ENCODE data around the gene JAG1. TPM values are rescaled to one million over a fixed set of nuclear protein-coding genes. Genes with fewer than 3 reads are reported as not detected.
A peak's percentile ranks its signal among the peaks of the same experiment; 100 is the strongest.

The JAG1 gene
- total RNA-seq, 4 donors from 2014 or later, result 64.2 to 153 (median 85.7) TPM

GRCh38 chr20:10611357-10611756 lies 62.4 kb downstream of the JAG1 start:
- ATAC-seq (ENCODE audit: low FRiP score) (no peak), DNase-seq (ENCODE audit: low spot score) (no peak)

GRCh38 chr20:10610251-10610650 lies 63.5 kb downstream of the JAG1 start:
- ATAC-seq (ENCODE audit: low FRiP score) (no peak), DNase-seq (ENCODE audit: low spot score) (no peak)
- TF ChIP-seq CTCF (IDR thresholded peaks at IDR 0.05), result no peak

More at GRCh38 chr20:10611357-10611756, 62.4 kb downstream of the JAG1 start:
- TF ChIP-seq CTCF (IDR thresholded peaks at IDR 0.05), result no peak

- no peak for TF ChIP-seq CTCF (IDR thresholded peaks at IDR 0.05)
- DNase-seq (ENCODE audit: low spot score), result no peak
- peak; percentile 11 for ATAC-seq (ENCODE audit: low FRiP score)
Observed at GRCh38 chr20:10609770-10610169, 64.0 kb downstream of the JAG1 start.

- DNase-seq (ENCODE audit: low spot score) (no peak), ATAC-seq (ENCODE audit: low FRiP score) (peak; percentile 25)
- no peak for TF ChIP-seq CTCF (IDR thresholded peaks at IDR 0.05)
Observed at GRCh38 chr20:10609276-10609675, 64.5 kb downstream of the JAG1 start.

GRCh38 chr20:10605547-10606195 lies 68.1 kb downstream of the JAG1 start:
- DNase-seq (ENCODE audit: low spot score) (no peak), ATAC-seq (ENCODE audit: low FRiP score) (no peak)
- no peak for TF ChIP-seq CTCF (IDR thresholded peaks at IDR 0.05)

GRCh38 chr20:10604865-10605440 lies 68.8 kb downstream of the JAG1 start:
- no peak for TF ChIP-seq CTCF (IDR thresholded peaks at IDR 0.05)
- ATAC-seq (ENCODE audit: low FRiP score) (no peak), DNase-seq (ENCODE audit: low spot score) (no peak)

All from omental fat pad (tissue), 4 donors.